ENCODE measurements around the gene RASGRP4.
"Not testable (repeated sequence)": the region's sequence is repeated elsewhere in the genome, so short reads cannot be mapped to it uniquely, and the experiment has no call there.

Gene RASGRP4

GRCh38 chr19:38412961-38413360 lies 13.1 kb downstream of the RASGRP4 start:
- DNase-seq: no peak

GRCh38 chr19:38412491-38412890 lies 13.5 kb downstream of the RASGRP4 start:
- DNase-seq: no peak

DNA sequence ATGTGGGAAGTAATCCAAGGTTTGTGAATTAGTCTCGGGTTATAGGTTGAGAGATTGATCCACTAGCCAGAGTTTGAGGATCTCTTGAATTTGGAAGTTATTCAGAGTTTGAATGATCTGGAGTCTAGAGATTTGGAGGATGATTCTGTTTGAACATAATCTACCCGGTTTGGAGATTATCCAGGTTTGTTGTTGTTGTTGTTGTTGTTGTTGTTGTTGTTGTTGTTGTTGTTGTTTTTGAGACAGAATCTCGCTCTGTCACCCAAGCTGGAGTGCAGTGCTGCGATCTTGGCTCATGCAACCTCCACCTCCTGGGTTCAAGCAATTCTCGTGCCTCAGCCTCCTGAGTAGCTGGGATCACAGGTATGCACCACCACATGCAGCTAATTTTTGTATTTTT lies 14.1 kb downstream of the RASGRP4 start:
- DNase-seq: not testable (repeated sequence)

GRCh38 chr19:38411041-38411712 lies 14.8 kb downstream of the RASGRP4 start:
- DNase-seq: no peak

DNA sequence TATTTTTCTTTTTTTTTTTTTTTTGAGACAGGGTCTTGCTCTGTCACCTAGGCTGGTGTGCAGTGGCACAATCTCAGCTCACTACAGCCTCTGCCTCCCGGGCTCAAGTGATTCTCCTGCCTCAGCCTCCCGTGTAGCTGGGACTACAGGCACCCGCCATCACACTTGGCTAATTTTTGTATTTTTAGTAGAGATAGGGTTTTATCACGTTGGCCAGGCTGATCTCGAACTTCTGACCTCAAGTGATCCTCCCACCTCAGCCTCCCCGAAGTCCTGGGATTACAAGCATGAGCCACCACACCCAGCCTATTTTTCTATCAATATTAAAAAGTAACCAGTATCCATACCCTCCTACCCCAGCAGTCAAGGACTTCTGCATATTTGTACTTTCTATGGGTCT lies 15.6 kb downstream of the RASGRP4 start:
- DNase-seq: not testable (repeated sequence)

DNA sequence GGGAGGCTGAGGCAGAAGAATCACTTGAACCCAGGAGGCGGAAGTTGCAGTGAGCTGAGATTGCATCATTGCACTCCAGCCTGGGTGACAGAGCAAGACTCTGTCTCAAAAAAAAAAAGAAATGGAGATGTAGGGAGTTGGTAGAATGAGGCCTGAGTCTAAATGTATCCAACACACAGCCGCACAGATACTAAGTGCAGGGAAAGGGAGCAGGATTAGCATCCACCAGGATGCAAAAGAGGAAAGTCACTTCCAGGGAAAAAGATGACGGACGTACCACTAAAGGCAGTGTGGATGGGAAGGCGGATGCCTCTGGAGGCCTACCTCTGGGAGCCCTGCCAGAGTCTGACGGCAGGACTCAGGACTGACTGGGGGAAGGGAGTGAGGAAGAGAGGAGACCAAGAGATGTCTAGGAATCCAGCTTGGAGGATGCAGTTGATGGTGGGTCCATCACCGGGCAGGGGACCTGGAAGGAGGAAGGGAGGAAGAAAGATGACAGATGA lies 16.3 kb downstream of the RASGRP4 start:
- DNase-seq: no peak

DNA sequence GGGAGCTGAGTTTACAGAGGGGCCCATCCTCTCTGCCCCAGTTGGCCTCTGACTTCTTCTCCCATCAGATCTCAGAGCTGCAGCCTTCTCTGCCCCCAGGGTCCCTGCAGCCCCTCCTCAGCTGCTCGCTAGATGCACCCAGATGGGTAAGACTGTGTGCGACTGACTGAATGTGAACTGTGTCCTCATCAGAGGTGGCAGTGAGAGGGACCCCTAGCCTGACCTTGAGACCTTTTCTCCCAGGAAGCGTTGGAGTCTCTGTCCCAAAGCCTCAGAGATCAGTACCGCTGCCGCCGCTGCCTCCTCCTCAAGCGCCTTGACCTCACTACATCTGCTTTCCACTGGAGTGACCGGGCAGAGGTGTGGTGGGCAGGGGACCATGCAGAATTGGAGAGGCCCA lies 20.7 kb downstream of the RASGRP4 start:
- DNase-seq: no peak

- no peak for DNase-seq
Observed at GRCh38 chr19:38404858-38405257, 21.2 kb downstream of the RASGRP4 start.

GRCh38 chr19:38402967-38403674 lies 22.9 kb downstream of the RASGRP4 start, which contains the start of gene FAM98C:
Gene FAM98C (plus strand): TSS chr19:38403093. CDS start chr19:38403154, 61 bp downstream.
- peak; percentile 99 for DNase-seq

DNA sequence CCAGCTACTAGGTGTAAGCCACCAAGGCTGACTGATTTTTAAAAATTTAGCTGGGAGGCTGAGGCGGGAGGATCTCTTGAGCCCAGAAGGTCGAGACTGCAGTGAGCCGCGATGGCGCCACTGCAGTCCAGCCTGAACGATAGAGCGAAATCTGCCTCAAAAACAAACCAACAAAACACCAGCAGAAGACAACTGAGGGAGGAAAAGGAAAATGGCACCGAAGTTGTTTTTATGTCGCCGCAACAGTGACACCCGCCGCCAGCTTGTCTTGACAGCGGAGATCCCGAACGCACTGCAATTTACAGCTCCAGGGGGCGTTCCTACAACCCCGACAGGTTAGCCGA lies 23.4 kb downstream of the RASGRP4 start:
- no peak for DNase-seq

- DNase-seq: no peak
Observed at GRCh38 chr19:38401148-38401547, 24.9 kb downstream of the RASGRP4 start.

DNA sequence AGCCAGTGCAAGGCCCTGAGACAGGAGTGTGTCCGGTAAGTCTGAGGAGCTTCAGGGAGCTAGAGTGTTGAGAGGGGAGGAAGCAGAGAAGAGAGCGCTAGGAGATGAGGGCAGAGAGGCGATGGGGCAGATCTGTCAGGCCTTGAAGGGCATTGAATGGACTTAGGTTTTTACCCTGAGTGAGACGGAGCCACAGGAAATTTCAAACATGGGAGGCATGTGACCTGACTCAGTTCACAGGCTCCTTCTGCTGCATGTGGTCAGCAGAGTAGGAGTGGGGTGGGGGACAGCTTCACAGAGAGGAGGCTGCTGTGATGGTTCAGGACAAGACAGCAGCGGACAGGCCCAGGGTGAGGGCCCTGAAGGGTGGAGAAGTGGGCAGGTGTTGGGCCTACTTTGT lies 25.7 kb downstream of the RASGRP4 start:
- no peak for DNase-seq

- no peak for DNase-seq
Observed at GRCh38 chr19:38399537-38399936, 26.5 kb downstream of the RASGRP4 start.

- no peak for DNase-seq
Observed at GRCh38 chr19:38399081-38399480, 26.9 kb downstream of the RASGRP4 start.

DNA sequence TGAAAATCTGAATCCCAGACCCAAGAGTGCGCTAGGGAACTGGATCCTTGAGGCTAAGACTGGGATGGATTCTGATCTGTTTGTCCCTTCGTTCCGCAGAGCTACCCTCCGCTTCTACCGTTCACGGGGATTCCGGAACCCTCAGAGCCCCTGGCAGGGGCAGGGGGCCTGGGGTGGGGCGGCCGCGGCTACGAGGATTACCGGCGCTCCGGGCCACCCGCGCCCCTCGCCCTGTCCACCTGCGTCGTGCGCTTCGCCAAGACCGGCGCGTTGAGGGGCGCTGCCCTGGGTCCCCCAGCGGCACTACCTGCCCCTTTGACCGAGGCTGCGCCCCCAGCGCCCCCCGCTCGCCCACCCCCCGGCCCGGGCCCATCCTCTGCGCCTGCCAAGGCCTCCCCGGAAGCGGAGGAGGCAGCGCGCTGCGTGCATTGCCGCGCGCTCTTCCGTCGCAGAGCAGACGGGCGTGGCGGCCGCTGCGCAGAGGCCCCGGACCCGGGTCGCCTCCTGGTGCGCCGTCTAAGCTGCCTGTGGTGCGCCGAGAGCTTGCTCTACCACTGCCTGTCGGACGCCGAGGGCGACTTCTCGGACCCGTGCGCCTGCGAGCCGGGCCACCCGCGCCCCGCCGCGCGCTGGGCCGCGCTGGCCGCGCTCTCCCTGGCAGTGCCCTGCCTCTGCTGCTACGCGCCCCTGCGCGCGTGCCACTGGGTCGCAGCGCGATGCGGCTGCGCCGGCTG lies 30.5 kb downstream of the RASGRP4 start:
- DNase-seq: peak; percentile 80

GRCh38 chr19:38394488-38394887 lies 31.5 kb downstream of the RASGRP4 start:
- peak; percentile 89 for DNase-seq

DNA sequence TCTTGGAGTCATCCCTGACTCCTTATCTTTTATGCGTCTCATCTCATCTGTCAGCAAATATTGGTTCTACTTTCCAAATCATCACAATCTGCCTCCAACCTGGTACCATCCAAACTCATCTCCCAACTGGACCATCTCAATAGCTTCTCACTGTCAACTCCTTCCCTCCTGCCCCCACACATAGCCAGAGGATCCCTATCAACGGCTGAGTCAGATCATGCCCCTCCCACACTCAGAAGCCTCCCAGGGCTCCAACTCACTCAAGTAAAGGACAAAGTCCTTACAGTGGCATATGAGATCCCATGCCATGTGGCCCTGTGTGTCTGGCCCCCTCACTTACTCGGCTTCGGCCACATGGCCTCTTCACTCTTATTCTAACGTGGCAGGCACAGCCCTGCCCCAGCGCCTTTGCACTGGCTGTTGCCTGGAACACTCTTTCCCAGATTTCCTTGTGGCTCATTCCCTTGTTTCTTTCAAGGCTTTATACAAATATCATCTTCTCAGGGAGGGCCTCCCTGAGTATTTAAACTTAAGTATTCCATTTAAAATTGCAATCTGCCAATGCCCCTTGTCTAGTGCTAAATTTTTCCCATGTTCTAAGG lies 33.2 kb downstream of the RASGRP4 start:
- DNase-seq: no peak

DNA sequence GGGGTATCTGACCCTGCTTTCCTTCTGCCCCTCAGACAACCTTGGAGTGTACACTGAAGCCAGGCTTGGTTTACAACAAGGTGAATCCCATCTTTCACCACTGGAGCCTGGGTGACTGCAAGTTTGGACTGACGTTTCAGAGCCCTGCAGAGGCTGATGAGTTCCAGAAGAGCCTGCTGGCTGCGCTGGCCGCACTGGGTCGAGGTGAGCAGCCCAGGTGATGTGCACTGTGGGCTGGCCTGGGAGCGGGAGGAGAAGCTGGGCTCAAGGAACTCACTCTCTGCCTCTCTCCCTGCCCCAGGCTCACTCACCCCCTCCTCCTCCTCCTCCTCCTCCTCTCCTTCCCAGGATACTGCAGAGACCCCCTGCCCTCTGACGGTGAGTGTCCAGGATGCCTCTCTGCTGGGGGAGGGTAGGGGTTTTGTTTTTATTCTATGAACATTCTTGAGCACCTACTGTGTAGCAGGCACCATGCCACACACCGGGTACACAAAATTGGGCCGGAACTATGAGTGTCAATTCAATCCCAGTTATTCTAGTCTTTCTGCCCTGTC lies 34.0 kb downstream of the RASGRP4 start:
- no peak for DNase-seq

GRCh38 chr19:38389957-38390924 lies 35.8 kb downstream of the RASGRP4 start:
- no peak for DNase-seq

DNA sequence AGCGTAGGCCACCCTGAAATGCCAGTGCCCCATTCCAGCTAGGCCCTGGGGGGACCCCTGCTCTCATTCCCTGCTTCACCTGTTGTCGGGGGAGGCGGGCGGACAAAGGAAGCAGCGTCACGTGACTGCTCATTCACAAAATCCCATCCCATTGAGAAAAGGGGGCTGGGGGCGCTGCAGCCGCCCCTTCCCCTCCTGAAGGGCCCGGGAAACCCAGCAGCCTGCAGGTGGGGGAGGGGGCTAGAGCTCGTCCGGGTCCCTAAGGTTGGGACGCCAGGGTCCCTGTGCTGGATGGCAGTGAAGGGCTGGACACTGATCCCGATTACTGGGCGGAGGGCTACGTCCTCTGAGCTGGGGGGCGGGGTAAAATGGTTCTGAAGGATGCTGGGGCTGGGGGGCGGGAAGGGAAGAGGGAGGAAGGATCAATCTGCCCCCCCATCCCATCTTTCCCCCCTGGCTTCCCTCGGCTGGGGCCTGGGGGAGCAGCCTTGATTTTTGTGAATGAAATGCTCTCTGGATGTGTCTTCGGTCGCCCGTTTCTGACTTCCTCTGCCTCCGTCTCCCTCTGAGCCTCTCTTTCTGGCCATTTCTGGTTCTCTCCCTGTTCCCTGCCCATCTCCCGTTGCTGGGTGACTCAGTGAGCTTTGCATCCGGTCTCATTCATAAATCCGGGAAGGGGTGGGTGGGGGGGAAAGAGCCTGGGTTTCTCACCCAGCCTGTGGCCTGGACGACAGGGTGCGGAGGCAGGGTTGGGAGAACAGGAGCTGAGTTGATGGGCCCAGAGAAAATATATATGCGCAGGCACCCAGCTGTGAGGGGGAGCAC lies 36.7 kb downstream of the RASGRP4 start:
- DNase-seq: no peak

Data from activated CD8-positive, alpha-beta memory T cell treated with anti-CD3 and anti-CD28 coated beads, Interleukin-2, amount 50 U/mL, for 48 hours (primary cell).